Body of pancreas (tissue), 4 donors: Measurements from ENCODE around the gene RSRC1. TPM values are rescaled to one million over a fixed set of nuclear protein-coding genes. Genes with fewer than 3 reads are reported as not detected.

Experiments used
- ATAC-seq: fragments of 150-250 bp; one replicate; pipeline ENCODE4 v1.9.1; 2016
- DNase-seq, 4 donors: peaks; one replicate each; pipeline ENCODE4 v3.0.0-alpha.2; 2019
- H3K27ac ChIP-seq, 4 donors: fragments of 200-600 bp; sonication (generic); 1 replicate in 3 of 4; 2 replicates in 1 of 4; pipeline versions ENCODE4 v1.5.1 to v1.6.1; 2016 to 2019; ENCODE audit warnings: mild to moderate bottlenecking in 1 of 4, mixed read lengths in 1 of 4, moderate library complexity in 1 of 4
- H3K27me3 ChIP-seq, 2 donors: fragments of 200-600 bp; sonication (generic); one replicate each; pipeline ENCODE4 v1.6.0; 2016; ENCODE audit warnings: mild to moderate bottlenecking in 1 of 2
- H3K36me3 ChIP-seq, 2 donors: fragments of 200-600 bp; sonication (generic); replicated peaks in 1 of 2; 2 replicates each; pipeline ENCODE4 v1.5.1; 2016; ENCODE audit warnings: low read depth in 2 of 2; ENCODE audit not compliant: insufficient read depth in 1 of 2
- H3K4me1 ChIP-seq: fragments of 200-600 bp; sonication (generic); one replicate; pipeline ENCODE4 v1.6.0; 2016
- H3K4me3 ChIP-seq, 2 donors: fragments of 200-600 bp; sonication (generic); 1 replicate in 1 of 2; 2 replicates in 1 of 2; pipeline ENCODE4 v1.5.1; 2016 to 2019
- H3K9me3 ChIP-seq, 3 donors: fragments of 200-600 bp; sonication (generic); 1 replicate in 2 of 3; 2 replicates in 1 of 3; pipeline ENCODE4 v1.5.1; 2016
- CTCF ChIP-seq, 7 experiments: fragments of 450-650 bp in 4 of 7; fragments of 200-600 bp in 3 of 7; sonication (generic) in 3 of 7; IDR thresholded peaks; one replicate each; pipeline ENCODE4 v1.5.1; 2016 to 2019; ENCODE audit warnings: antibody characterized with exemption in 7 of 7
- POLR2A ChIP-seq, 3 donors: fragments of 450-650 bp; IDR thresholded peaks; one replicate each; pipeline ENCODE4 v1.6.1; 2016; ENCODE audit warnings: antibody characterized with exemption in 3 of 3, mild to moderate bottlenecking in 2 of 3
- WGBS, 2 donors: methylation state at CpG; one replicate each; pipeline ENCODE4 v1.1.5; 2017; 5-methylcytosine and 5-hydroxymethylcytosine counted together
- intact Hi-C: fragments of 100-400 bp; cut with DNase I; formaldehyde crosslinking; loops from one replicate; pipeline ENCODE4 v1.15.1; 2023
- total RNA-seq, 2 donors: library from RNA; depleted of rRNA; stranded (reverse); fragments of >200 nt; gene quantifications; one replicate each; pipeline ENCODE4 v1.1.0, GENCODE V29; 2016

The RSRC1 gene
- total RNA-seq, 2 donors from 2014 or later: 18.5 to 21.5 TPM

- Histone ChIP-seq H3K4me1 (no peaks in the 10 kb centered on the region), H3K36me3 (no peaks in the 10 kb centered on the region), H3K27ac (no peak overlapping the region), H3K27me3 (no peaks in the 10 kb centered on the region), H3K9me3 (no peaks in the 10 kb centered on the region), H3K4me3 (no peak overlapping the region)
- no peak for DNase-seq
- 36 to 44% methylated on average over 2 of the region's 2 CpGs for WGBS, 2 donors
- no peak for ATAC-seq
- intact Hi-C loops: no loop called here
- no peak for TF ChIP-seq POLR2A (IDR thresholded peaks at IDR 0.05)
- TF ChIP-seq CTCF (IDR thresholded peaks at IDR 0.05): no peak
These were observed 96.1 kb downstream of the RSRC1 start for GRCh38 chr3:158205994-158206393.

GRCh38 chr3:158210067-158210466 is 100.2 kb downstream of the RSRC1 start:
- 94 to 98% methylated on average over 4 of the region's 4 CpGs for WGBS, 2 donors
- ATAC-seq (no peak), DNase-seq (no peak)
- Histone ChIP-seq H3K4me1 (no peaks in the 10 kb centered on the region), H3K4me3 (no peak overlapping the region), H3K27ac (no peak overlapping the region), H3K36me3 (no peaks in the 10 kb centered on the region), H3K9me3 (no peaks in the 10 kb centered on the region), H3K27me3 (no peaks in the 10 kb centered on the region)
- intact Hi-C loops: no loop called here
- TF ChIP-seq POLR2A (IDR thresholded peaks at IDR 0.05) (no peak), CTCF (IDR thresholded peaks at IDR 0.05) (no peak)

GRCh38 chr3:158213461-158213860 is 103.6 kb downstream of the RSRC1 start:
- DNase-seq (no peak), ATAC-seq (no peak)
- Histone ChIP-seq H3K4me3 (no peak overlapping the region), H3K4me1 (no peaks in the 10 kb centered on the region), H3K9me3 (no peaks in the 10 kb centered on the region), H3K27me3 (no peaks in the 10 kb centered on the region), H3K27ac (no peak overlapping the region), H3K36me3 (no peaks in the 10 kb centered on the region)
- intact Hi-C loops: no loop called here
- no peak for TF ChIP-seq CTCF (IDR thresholded peaks at IDR 0.05)
- no peak for TF ChIP-seq POLR2A (IDR thresholded peaks at IDR 0.05)

GRCh38 chr3:158217992-158218391 is 108.1 kb downstream of the RSRC1 start:
- DNase-seq (no peak), ATAC-seq (no peak)
- intact Hi-C loops: no loop called here
- Histone ChIP-seq H3K4me1 (no peaks in the 10 kb centered on the region), H3K27me3 (no peaks in the 10 kb centered on the region), H3K4me3 (no peak overlapping the region), H3K36me3 (no peaks in the 10 kb centered on the region), H3K9me3 (no peaks in the 10 kb centered on the region), H3K27ac (no peak overlapping the region)
- WGBS, 2 donors: 93 to 96% methylated on average over 3 of the region's 3 CpGs
- no peak for TF ChIP-seq POLR2A (IDR thresholded peaks at IDR 0.05)
- TF ChIP-seq CTCF (IDR thresholded peaks at IDR 0.05): no peak

- Histone ChIP-seq H3K4me3 (no peak overlapping the region), H3K4me1 (no peaks in the 10 kb centered on the region), H3K27ac (no peak overlapping the region), H3K36me3 (no peaks in the 10 kb centered on the region), H3K27me3 (no peaks in the 10 kb centered on the region), H3K9me3 (no peaks in the 10 kb centered on the region)
- intact Hi-C loops: no loop called here
- DNase-seq: no peak
- TF ChIP-seq POLR2A (IDR thresholded peaks at IDR 0.05): no peak
- TF ChIP-seq CTCF (IDR thresholded peaks at IDR 0.05): no peak
- no peak for ATAC-seq
These were observed 110.7 kb downstream of the RSRC1 start for GRCh38 chr3:158220575-158220974.
